Breast epithelium (tissue), 4 donors: ENCODE results near the gene CEACAM20. TPM values are rescaled to one million over a fixed set of nuclear protein-coding genes. Genes with fewer than 3 reads are reported as not detected.

Experiments used
- DNase-seq, 2 donors: peaks; one replicate each; pipeline ENCODE4 v3.0.0-alpha.2; 2019; ENCODE audit warnings: low spot score in 2 of 2
- H3K27ac ChIP-seq, 2 donors: fragments of 200-600 bp; sonication (generic) in 1 of 2; one replicate each; pipeline ENCODE4 v1.5.1; 2016 to 2019; ENCODE audit warnings: mild to moderate bottlenecking in 1 of 2
- H3K27me3 ChIP-seq, 2 donors: fragments of 200-600 bp; sonication (generic) in 1 of 2; one replicate each; pipeline versions ENCODE4 v1.5.1 to v1.6.0; 2017 to 2019; ENCODE audit warnings: control low read depth in 1 of 2, mild to moderate bottlenecking in 1 of 2
- H3K36me3 ChIP-seq: fragments of 200-600 bp; one replicate; pipeline ENCODE4 v1.5.1; 2019
- H3K4me1 ChIP-seq, 2 donors: fragments of 200-600 bp; sonication (generic); one replicate each; pipeline ENCODE4 v1.5.1; 2016 to 2019; ENCODE audit warnings: control low read depth in 1 of 2
- H3K4me3 ChIP-seq, 3 donors: fragments of 200-600 bp; sonication (generic); 1 replicate in 2 of 3; 2 replicates in 1 of 3; pipeline ENCODE4 v1.5.1; 2016 to 2019; ENCODE audit warnings: mild to moderate bottlenecking in 3 of 3, moderate library complexity in 2 of 3
- H3K9me3 ChIP-seq, 2 donors: fragments of 200-600 bp; sonication (generic) in 1 of 2; one replicate each; pipeline ENCODE4 v1.5.1; 2016 to 2019; ENCODE audit warnings: control low read depth in 1 of 2
- POLR2A ChIP-seq: fragments of 450-650 bp; IDR thresholded peaks from one replicate; pipeline ENCODE4 v1.6.1; 2016; ENCODE audit warnings: antibody characterized with exemption, mild to moderate bottlenecking, moderate library complexity
- POLR2AphosphoS5 ChIP-seq, 3 donors: sonication (generic); formaldehyde crosslinking; IDR thresholded peaks; one replicate each; pipeline ENCODE4 v1.6.1; 2017; ENCODE audit warnings: antibody characterized with exemption in 3 of 3
- intact Hi-C: fragments of 100-400 bp; cut with DNase I; formaldehyde crosslinking; loops from one replicate; pipeline ENCODE4 v1.15.1; 2023; ENCODE audit warnings: low total_unique reads
- total RNA-seq, 3 donors: library from RNA; depleted of rRNA; stranded (reverse); fragments of >200 nt; gene quantifications; one replicate each; pipeline ENCODE4 v1.1.0, GENCODE V29; 2016
- TF ChIP-seq, protein P1 (sequence below), 3 donors: fragments of 450-650 bp; IDR thresholded peaks; one replicate each; pipeline ENCODE4 v1.5.1; 2016 to 2017; ENCODE audit warnings: antibody characterized with exemption in 3 of 3, mild to moderate bottlenecking in 3 of 3, moderate library complexity in 3 of 3

CEACAM20 gene
- total RNA-seq, 3 donors from 2014 or later = 0.33 TPM; not detected in 2

DNA sequence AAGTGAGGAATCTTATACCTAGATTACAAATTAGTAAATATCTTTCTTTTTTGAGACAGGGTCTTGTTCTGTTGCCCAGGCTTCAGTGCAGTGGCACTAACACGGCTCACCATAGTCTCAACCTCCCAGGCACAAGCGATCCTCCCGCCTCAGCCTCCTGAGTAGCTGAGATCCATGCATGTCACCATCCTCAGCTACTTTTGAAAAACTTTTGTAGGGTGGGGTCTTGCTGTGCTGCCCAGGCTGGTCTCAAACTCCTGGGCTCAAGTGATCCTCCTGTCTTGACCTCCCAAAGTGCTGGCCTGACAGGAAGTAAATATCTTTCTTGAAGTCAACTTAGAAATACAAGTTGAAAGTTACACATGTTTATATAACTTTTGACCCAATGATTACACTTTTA is 20.0 kb upstream of the CEACAM20 start:
- H3K36me3 ChIP-seq = no peaks in the 10 kb centered on the region
- TF ChIP-seq POLR2AphosphoS5 (IDR thresholded peaks at IDR 0.05) (no peak), POLR2A (no peak)
- TF ChIP-seq, protein P1, sequence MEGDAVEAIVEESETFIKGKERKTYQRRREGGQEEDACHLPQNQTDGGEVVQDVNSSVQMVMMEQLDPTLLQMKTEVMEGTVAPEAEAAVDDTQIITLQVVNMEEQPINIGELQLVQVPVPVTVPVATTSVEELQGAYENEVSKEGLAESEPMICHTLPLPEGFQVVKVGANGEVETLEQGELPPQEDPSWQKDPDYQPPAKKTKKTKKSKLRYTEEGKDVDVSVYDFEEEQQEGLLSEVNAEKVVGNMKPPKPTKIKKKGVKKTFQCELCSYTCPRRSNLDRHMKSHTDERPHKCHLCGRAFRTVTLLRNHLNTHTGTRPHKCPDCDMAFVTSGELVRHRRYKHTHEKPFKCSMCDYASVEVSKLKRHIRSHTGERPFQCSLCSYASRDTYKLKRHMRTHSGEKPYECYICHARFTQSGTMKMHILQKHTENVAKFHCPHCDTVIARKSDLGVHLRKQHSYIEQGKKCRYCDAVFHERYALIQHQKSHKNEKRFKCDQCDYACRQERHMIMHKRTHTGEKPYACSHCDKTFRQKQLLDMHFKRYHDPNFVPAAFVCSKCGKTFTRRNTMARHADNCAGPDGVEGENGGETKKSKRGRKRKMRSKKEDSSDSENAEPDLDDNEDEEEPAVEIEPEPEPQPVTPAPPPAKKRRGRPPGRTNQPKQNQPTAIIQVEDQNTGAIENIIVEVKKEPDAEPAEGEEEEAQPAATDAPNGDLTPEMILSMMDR (IDR thresholded peaks at IDR 0.05) = no peak
- H3K9me3 ChIP-seq = no peaks in the 10 kb centered on the region
- intact Hi-C loops = no loop called here
- no peaks in the 10 kb centered on the region for H3K4me1 ChIP-seq
- H3K27me3 ChIP-seq = peaks cover 0 to 6% of the 10 kb centered on the region in 2 donors
- DNase-seq = no peak
- H3K4me3 ChIP-seq = no peak overlapping the region
- no peak overlapping the region for H3K27ac ChIP-seq

DNA sequence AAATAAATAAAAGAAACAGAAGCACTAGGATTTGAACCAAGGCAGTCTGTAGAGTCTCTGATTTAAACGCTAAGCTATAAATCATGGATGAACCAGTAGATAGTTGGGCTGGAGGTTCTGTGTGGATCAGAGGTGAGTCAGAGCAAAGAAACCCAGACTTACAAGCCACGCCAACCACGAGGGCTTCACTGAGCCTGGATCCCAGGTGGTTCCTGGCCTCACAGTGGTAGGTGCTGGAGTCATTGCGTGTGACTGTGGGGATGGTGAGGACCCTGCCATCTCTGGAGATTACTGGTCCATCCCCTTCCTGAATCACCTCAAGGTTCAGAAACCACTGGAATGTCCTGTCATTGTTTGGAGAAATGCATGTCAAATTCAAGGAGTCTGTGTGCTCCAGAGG is 19.3 kb upstream of the CEACAM20 start:
- Histone ChIP-seq H3K9me3 (no peaks in the 10 kb centered on the region), H3K27ac (no peak overlapping the region), H3K4me3 (no peak overlapping the region), H3K36me3 (no peaks in the 10 kb centered on the region), H3K4me1 (no peaks in the 10 kb centered on the region), H3K27me3 (peaks cover 0 to 6% of the 10 kb centered on the region in 2 donors)
- intact Hi-C loops = no loop called here
- TF ChIP-seq POLR2AphosphoS5 (IDR thresholded peaks at IDR 0.05) (no peak), POLR2A (no peak)
- TF ChIP-seq, protein P1 (IDR thresholded peaks at IDR 0.05) = no peak
- DNase-seq = no peak

DNA sequence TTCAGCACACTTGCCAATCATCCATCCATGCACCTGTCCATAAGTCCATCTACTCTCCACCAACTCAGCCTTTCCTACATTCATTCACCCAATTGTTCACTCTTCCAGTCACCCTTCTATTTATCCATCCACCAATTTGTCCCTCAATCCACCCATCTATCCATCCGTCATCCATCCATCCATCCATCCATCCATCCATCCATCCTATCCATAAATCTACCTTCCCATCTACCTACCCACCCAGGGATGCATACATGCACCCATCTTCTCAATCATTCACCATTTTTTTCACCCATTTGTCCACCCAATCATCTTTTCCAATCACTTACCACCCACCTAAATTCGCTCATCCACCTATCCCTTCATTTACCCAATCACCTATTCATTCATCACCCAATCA is 14.6 kb upstream of the CEACAM20 start:
- intact Hi-C loops = no loop called here

DNA sequence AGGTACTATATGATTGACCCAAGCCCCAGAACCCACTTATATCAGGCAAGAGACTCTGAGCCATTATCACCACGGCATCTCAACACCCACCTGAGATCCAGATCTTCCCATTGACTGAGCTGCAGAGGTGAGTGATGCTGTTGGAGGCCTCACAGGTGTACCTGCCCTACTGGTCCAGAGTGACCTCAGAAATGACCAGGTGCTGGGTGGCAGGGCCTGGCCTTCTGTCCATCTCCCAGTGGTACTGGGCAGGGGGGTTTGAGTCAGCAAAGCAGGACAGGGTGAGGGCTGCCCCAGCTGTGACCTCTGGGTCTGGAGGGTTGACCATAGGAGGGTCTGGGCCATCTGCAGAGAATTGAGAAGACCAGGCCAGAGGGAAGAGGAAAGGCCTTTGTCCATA is 13.2 kb upstream of the CEACAM20 start:
- no peaks in the 10 kb centered on the region for H3K4me1 ChIP-seq
- no peaks in the 10 kb centered on the region for H3K9me3 ChIP-seq
- H3K4me3 ChIP-seq = no peak overlapping the region
- intact Hi-C loops = no loop called here
- H3K27ac ChIP-seq = no peak overlapping the region
- DNase-seq = no peak
- TF ChIP-seq POLR2A (no peak), POLR2AphosphoS5 (IDR thresholded peaks at IDR 0.05) (no peak)
- TF ChIP-seq, protein P1 (IDR thresholded peaks at IDR 0.05) = no peak
- H3K36me3 ChIP-seq = no peaks in the 10 kb centered on the region
- peaks cover 0 to 5% of the 10 kb centered on the region in 2 donors for H3K27me3 ChIP-seq

More for the DNA sequence above, 14.6 kb upstream of the CEACAM20 start:
- H3K36me3 ChIP-seq = no peaks in the 10 kb centered on the region
- peaks cover 0 to 7% of the 10 kb centered on the region in 2 donors for H3K27me3 ChIP-seq
- no peaks in the 10 kb centered on the region for H3K4me1 ChIP-seq
- no peak overlapping the region for H3K4me3 ChIP-seq
- H3K9me3 ChIP-seq = no peaks in the 10 kb centered on the region
- no peak overlapping the region for H3K27ac ChIP-seq
- no peak for DNase-seq
- TF ChIP-seq POLR2A (no peak), POLR2AphosphoS5 (IDR thresholded peaks at IDR 0.05) (no peak)
- TF ChIP-seq, protein P1 (IDR thresholded peaks at IDR 0.05) = no peak

DNA sequence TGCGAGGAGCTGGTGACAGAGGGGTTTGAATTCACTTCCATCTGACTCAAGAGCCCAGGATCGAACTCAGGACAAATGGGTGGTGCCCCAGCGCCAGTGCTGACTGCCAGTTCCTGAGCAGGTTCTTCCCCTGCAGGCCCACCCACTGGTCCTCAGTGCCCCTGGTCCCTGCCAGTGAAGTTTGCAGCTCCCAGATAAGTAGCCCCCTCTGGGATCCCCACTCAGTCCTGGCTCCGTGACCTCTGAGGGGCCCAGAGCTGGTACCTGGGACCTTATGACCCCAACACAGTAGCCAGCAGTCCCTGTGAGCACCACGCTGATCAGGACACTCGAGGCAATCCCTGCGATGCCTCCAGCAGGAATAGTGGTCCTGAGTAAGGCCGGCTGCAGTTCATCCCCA is 11.3 kb upstream of the CEACAM20 start:
- no peak overlapping the region for H3K27ac ChIP-seq
- H3K27me3 ChIP-seq = peaks cover 0 to 5% of the 10 kb centered on the region in 2 donors
- DNase-seq = no peak
- peaks cover 1 to 3% of the 10 kb centered on the region in 2 donors for H3K9me3 ChIP-seq
- H3K4me1 ChIP-seq = no peaks in the 10 kb centered on the region
- intact Hi-C loops = no loop called here
- TF ChIP-seq, protein P1 (IDR thresholded peaks at IDR 0.05) = no peak
- no peak for TF ChIP-seq POLR2AphosphoS5 (IDR thresholded peaks at IDR 0.05)
- TF ChIP-seq POLR2A = no peak
- no peak overlapping the region for H3K4me3 ChIP-seq
- no peaks in the 10 kb centered on the region for H3K36me3 ChIP-seq
